ENCODE data around the gene TSPAN31.

- TF ChIP-seq PATZ1 (CRISPR knock-in tag; IDR thresholded peaks at IDR 0.05; ENCODE audit: borderline replicate concordance) (no peak), TCF4 (CRISPR knock-in tag; IDR thresholded peaks at IDR 0.05; ENCODE audit: borderline replicate concordance) (no peak), ZFP3 (CRISPR knock-in tag; IDR thresholded peaks at IDR 0.05) (no peak), PPARA (CRISPR knock-in tag; IDR thresholded peaks at IDR 0.05; ENCODE audit: borderline replicate concordance) (no peak), ISL1 (CRISPR knock-in tag; IDR thresholded peaks at IDR 0.05) (no peak), GLIS3 (CRISPR knock-in tag; IDR thresholded peaks at IDR 0.05) (no peak), ARNTL (CRISPR knock-in tag; IDR thresholded peaks at IDR 0.05; ENCODE audit: borderline replicate concordance, low read depth) (no peak)
Measured at GRCh38 chr12:57777911-57778310, 33.1 kb downstream of the TSPAN31 start.

All from SK-N-SH treated with all-trans-retinoic acid at 6 μM for 48 hours (cell line).